DND-41 (cell line): ENCODE data around the gene DPF3.

Experiments used
- CTCF ChIP-seq: IDR thresholded peaks from 2 replicates; pipeline ENCODE4 v1.5.1; 2012; ENCODE audit warnings: borderline replicate concordance, low read length, moderate library complexity, mild to moderate bottlenecking; ENCODE audit not compliant: poor library complexity, severe bottlenecking; ENCODE audit errors: extremely low read depth
- EZH2 ChIP-seq: IDR thresholded peaks from 3 replicates; pipeline ENCODE4 v1.6.1; 2012; ENCODE audit warnings: borderline replicate concordance, low read depth, mild to moderate bottlenecking, moderate library complexity, low read length, inconsistent platforms; ENCODE audit not compliant: severe bottlenecking

GRCh38 chr14:72663956-72664650, 229.8 kb downstream of the DPF3 start:
- TF ChIP-seq CTCF: no peak
- no peak for TF ChIP-seq EZH2
